ENCODE data around the gene ELOB.

ELOB gene

DNA sequence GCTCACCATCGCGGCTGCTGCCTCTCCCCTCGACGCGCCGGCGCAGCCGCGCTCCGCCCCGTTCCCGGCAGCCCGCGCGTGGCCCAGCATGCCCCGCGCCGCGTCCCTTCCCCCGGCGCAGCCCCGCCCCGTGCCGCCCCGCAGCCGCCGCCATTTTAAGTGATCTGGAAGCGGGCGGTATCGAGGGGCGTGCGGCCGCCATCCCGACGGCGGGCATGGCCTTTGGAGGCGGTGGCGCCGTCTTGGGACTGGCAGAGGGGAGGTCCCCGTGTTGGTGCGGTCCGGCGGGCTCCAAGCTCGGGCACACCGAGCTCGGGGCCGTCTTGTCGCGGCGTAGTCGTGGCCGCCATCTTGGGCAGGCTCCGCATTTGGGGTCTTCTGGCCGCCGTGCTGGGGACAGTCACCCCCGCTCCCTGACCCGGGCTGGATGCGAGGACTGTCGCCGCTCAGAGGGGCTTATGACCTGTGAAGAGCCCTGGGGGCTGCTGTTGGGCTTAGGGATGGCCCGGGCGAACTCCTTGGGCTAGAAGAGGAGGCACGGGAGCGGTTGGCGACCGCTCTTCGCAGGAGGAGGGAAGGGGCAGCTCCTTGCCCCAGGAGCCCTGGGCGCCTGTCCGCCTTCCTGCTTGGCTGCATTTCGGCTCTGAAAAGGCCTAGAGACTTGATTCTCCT is at the start of gene ELOB:
TSS of gene ELOB (minus strand) at position 50 of the 672 bp plus-strand sequence. CDS start at position 9, 41 bp downstream.
- peak; percentile 84 for DNase-seq (ENCODE audit: low read depth)

DNA sequence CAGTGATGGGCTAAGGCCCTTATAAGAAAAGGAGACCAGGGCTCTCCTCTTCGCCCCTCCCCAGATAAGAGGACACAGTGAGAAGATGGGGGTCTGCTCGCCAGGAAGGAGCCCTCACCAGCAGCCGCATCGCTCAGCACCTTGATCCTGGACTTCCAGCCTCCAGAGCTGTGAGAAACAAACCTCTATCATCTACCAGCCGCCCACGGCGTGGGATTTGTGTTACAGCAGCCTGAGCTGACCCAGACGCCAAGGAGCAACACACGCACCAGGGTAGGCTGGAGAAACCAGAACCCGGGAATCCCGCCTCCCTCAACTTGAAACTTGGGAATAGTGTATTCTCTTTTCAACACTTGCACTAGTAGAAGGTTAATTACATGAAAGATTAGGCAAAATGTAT is 48.8 kb upstream of the ELOB start:
- DNase-seq (ENCODE audit: low read depth) = no peak

DNA sequence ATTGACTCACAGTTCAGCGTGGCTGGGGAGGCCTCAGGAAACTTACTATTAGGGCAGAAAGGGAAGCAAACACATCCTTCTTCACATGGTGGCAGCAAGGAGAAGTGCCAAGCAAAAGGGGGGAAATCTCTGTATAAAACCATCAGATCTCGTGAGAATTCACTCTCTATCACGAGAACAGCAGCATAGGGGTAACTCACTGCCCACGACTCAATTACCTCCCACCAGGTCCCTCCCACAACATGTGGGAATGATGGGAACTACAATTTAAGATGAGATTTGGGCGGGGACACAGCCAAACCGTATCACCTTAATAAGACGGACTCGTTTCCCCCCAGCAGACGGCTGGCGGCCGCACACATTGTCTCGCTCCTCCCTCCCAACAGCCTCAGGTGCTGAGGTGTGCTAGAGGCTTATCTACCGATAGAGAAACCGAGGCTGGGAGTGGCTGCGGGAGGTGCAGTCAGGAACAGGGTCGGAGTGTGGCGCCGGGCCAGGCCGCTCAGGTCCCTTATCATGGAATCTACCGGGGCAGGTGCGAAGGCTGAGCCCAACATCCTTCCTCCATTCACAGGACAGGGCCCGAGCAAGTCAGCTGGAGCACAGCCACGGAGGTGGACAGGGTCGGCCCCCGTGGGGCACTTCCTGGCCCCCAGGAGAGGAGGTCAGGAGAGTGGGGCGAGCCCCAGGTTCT is 48.1 kb upstream of the ELOB start:
- no peak for DNase-seq (ENCODE audit: low read depth)

DNA sequence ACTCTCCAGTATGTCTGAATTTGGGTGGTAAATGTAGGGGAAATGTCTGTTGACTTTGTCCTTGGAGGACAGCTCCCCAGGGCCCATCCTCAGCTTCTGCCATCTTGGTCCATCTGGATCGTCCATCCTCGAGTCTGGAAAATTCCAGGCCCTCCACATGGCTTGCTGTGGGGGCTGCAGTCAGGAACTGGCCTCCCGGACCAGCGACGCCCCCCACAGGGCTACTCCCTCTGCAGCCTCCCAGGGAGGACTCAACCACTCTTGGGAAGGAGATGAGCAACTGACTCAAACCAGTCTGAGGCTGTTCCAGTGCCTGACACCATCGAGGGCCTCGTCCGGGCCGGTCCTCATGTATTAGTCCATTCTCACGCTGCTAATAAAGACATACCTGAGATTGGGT is 47.5 kb upstream of the ELOB start:
- DNase-seq (ENCODE audit: low read depth) = no peak

DNA sequence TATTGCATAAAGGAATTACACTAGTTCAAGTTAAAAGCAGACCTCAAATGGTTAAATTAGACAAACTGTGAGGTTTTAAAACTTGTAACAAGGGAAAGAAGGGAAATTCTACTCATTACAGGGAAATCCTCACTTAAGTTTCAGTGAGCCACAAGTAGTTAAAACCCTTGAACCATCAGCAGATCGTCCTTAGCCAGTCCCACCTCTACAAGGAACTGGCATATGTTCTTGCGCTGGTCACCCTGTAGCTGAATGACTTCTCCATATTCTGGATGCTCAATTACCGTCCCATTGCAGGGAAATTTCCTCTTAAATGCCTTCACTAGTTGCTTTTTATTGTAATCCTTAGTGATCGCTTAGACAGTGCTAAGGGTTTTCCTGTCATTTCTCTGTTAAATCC is 45.4 kb upstream of the ELOB start:
- DNase-seq (ENCODE audit: low read depth) = no peak

DNA sequence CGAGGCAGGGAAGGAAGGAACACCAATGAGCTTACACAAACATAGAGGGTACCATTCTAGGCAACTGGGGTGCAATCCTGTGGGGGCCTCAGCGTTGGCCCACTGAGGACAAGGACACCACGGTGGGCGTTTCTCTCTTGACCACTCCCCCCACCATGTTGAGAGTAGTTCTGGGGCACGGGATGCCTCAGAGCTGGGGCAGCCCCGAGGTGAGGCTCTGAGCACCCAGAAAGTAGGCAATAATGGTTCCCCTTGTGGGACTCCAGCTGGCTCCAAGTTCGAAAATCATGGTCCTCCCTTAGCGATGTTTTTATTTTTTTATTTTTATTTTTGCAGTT is 45.0 kb upstream of the ELOB start:
- no peak for DNase-seq (ENCODE audit: low read depth)

DNA sequence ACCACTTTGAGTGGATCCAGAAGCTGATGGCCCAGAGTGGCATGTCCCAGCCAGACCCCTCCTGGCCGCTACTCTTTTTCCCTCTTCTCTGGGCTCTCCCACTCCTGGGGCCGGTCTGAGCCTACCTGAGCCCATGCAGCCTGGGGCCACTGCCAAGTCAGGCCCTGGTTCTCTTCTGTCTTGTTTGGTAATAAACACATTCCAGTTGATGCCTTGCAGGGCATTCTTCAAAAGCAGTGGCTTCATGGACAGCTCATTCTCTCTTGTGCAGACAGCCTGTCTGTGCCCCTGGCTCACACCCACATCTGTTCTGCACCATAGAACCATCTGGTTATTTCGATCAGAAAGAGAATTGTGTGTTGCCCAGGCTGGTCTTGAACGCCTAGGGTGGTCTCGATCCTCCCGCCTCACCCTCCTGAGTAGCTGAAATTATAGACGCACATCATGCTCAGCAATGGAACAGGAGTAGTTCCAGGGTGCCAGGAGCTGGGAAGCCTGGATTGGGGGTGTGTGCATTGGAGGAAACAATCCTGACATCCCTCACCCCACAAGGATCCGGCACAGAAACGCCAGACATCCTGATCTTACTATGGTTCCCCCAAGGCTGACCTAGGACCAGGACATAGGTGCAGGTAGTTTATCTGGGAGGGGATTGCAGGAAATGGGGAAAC is 44.5 kb upstream of the ELOB start:
- DNase-seq (ENCODE audit: low read depth) = no peak

DNA sequence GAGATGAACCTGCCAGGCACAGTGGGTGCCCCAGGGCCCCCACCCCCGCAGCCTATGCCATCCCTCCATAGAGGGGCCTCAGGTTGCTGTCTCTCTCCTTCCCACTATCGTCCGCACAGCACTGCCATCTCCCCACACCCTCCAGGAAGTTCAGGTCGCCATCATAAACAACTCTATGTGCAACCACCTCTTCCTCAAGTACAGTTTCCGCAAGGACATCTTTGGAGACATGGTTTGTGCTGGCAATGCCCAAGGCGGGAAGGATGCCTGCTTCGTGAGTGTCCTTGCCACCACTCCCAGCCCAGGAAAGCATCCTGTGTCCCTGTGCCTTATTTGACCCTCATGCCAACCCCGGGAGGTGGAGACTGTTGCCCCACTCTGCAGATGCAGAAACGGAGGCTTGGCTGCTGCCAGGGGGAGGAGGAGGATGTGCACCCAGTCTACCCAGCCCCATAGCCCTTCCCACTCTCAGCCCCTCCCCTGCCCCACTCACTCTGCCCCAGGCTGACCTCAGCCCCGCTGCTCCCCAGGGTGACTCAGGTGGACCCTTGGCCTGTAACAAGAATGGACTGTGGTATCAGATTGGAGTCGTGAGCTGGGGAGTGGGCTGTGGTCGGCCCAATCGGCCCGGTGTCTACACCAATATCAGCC is 43.9 kb upstream of the ELOB start:
- DNase-seq (ENCODE audit: low read depth) = no peak

DNA sequence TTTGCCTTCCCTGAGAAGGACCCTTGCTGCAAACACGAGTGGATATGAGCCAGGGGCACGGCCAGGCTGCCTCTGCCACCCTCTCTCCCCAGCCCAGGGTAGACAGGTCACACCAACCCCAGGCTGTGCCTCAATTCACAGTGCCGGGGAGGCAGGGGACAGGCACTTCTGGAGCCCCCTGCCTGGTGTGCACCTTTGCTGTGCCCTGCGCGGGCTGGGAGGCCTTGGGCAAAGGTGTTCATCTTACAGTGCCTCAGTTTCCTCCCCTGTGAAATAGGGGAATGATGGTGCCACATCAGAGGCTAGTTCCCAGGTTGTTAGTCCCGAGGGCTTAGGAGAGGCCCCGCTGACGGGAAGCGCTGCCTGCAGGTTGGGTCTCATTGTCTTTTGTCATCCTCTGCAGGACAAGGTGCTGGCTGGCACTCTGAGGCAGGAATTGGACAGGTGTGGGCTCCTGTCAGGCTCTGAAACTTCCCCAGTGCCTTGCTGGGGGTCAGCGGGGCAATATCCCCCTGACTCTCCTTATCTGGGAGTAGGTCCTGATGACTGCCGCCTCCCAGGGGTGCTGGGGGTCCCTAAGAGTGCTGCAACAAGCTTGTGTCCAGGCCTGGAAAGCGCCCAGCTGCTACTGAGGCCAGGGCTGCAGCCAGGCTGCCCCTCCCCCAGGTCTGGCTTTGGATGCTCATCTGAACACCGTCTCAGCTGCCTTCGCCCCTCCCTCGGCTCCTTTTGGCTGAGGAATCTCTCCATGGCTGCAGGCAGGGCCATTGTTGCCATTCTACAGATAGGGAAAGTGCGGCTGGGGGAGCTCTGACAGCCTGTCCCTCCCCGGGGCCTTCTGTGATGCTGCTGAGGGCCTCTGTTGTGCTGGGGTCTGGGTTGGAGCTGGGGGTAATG is 43.1 kb upstream of the ELOB start:
- DNase-seq (ENCODE audit: low read depth) = no peak

DNA sequence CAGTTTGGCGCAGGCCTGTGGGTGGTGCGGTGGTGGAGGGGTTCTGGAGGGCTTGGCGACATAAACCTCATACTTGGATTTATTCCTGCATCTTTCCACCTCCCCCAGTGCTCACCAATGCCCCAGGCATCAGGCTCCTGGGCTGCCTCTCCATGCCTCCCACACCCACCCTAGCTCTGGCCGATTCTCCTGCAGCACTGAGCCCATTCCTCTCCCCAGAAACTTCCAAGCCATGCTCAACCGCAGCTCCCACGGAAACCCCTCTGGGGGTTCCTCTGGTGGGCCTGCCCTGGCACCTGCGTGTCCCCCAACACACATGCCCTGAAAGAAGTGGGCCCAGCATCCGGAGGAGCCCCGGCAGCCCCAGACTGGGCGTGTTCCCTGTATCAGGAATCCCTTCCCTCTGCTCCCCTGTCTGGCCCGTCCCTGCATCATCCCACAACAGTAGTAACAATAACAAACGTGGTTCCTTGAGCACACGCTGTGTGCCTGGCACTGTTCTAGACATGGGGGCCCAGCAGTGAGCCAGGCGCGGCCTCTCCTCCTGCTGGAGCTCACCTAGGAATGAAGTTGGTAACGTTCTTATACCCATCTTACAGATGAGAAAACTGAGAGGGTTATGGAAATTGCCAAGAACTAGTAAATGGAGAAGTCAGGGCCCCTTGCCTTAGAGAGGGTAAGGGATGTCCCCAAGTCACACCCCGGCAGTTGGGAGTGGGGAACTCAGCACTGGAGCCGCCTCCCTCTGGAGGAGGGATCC is 42.3 kb upstream of the ELOB start:
- DNase-seq (ENCODE audit: low read depth) = no peak

DNA sequence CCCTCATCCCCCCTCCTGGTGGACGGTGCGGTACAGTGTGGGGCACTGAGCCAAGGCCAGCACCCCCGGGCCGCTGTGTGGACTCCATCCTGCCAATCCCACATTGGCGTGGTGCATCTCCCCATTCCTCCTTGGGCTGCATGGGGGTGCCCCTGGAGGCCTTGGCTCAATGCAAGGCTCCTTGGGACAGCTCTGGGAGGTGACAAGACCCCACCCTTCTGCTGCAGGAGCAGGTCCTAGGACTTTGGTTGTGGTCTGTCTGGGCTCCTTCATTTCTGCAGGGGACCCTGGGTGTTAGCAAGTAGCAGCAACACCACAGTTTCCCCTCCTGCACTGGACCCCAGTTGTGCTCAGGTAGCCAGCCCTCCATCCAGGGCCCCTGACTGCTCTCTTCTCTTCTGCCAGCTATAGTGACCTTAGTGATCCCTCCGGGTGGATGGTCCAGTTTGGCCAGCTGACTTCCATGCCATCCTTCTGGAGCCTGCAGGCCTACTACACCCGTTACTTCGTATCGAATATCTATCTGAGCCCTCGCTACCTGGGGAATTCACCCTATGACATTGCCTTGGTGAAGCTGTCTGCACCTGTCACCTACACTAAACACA is 41.3 kb upstream of the ELOB start:
- no peak for DNase-seq (ENCODE audit: low read depth)

DNA sequence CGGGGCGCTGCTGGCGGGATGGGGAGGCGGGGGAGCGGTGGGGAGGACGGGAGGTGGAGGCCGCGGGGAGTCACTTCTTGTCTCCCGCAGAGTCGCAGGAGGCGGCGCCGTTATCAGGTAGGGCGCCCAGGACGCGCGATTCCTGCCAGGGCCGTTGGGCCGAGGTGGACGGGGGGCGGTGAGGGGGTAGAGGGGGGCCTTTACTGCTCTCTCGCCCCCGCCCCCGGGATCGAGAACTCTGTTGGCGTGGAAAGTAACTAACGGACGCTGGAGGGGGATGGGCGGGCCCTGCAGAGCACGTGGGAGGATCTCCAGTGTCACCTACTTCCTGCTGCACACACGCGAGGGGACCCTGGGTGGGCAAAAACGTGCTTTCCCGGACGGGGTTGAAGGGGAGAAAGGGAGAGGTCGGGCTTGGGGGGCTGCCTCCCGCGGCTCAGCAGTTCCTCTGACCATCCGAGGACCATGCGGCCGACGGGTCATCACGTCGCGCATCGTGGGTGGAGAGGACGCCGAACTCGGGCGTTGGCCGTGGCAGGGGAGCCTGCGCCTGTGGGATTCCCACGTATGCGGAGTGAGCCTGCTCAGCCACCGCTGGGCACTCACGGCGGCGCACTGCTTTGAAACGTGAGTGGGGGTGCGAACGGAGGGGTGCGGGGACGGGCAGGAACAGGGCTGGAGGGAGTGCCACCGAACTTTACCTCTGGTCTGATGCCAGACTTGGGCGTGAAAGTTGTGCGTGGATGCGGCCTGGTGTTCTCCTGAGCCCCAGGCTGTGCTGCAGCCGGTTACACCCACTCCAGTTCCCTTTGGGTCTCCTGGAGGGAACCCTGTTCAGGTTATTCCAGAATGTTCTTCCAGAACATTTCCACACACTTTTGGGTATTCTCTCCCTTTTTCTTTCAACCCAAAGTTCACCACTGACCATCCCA is 40.5 kb upstream of the ELOB start:
- no peak for DNase-seq (ENCODE audit: low read depth)

DNA sequence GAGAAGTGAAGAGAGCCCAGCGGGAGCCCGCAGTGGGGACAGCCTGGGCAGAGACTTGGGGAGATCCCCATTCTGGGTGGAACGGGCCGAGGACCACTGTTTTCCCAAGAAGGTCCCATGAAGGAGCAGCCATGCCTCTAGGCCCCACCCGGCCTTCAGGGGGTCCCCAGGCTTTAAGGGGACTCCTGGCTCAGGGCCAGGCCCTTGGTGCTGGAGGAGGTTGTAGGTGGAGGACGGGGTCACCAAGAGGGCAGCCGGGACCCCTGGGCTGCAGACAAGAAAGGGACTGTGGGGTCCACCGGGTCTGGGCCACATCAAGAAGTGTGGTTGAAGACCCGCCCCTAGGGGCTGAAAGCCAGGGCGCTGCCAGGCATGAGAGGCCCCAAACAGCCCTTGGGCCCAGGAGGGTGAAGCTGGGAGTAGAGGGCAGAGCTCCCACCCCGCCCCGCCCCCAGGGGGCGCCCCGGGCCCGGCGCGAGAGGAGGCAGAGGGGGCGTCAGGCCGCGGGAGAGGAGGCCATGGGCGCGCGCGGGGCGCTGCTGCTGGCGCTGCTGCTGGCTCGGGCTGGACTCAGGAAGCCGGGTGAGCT is 39.8 kb upstream of the ELOB start, which contains the start of gene PRSS21:
TSS of gene PRSS21 (plus strand) at position 487 of the 589 bp plus-strand sequence. CDS start at position 519, 32 bp downstream.
- peak; percentile 20 for DNase-seq (ENCODE audit: low read depth)

DNA sequence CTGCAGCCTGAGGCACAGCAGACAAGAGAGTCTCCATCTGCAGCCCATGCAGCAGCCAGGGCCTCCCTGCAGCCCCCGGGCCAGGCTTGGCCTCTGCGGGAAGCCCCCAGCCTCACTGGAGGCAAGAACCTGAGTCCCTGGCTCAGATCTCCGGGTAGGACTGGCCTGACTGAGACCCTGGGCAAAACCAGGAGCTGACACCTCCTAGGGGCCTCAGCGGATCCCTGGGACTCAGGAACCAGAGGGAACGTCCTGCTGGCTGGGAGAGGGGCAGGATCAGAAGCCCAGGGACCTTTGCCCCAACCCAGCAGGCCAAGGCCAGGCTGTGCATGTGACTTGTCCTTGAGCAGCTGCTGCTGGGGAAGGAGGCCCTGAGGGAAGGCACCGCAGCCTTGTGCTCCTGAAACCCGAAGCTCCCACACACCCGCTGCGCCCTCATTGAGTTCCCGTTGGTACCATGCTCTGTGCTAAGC is 38.3 kb upstream of the ELOB start:
- DNase-seq (ENCODE audit: low read depth) = no peak

DNA sequence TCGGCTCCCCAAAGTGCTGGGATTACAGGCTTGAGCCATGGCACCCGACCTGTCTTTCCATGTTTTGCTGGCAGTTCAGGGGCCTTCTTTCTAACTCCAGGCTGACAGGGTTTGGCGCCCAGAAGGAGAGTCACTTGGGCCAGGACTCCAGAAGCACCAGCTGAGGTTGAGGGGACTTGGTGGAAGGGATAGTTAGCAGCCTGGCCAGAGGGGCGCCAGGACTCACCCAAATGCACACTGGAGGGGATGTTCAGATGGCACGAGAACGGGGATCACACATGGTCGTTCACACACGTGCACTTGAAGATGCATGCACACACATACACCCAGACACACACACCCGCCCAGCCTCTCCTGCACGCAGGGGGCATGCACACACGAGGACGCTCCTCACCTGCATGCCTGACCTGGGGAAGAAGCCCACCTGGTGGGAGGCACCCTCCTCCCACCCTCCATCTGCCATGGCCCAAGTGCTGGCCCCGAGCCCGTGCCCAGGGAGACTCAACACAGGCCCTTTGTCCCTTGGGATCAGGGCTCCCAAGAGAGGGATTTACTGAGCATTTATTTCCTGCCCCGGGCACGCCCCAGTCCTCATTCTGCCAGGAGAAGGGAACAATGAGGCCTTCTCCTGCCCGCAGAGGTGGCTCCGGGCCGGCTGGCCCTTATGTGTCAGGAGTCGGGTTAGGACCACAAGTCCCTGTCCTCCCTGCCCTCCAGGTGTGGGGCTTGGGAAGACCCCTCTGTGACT is 37.6 kb upstream of the ELOB start:
- DNase-seq (ENCODE audit: low read depth) = no peak

DNA sequence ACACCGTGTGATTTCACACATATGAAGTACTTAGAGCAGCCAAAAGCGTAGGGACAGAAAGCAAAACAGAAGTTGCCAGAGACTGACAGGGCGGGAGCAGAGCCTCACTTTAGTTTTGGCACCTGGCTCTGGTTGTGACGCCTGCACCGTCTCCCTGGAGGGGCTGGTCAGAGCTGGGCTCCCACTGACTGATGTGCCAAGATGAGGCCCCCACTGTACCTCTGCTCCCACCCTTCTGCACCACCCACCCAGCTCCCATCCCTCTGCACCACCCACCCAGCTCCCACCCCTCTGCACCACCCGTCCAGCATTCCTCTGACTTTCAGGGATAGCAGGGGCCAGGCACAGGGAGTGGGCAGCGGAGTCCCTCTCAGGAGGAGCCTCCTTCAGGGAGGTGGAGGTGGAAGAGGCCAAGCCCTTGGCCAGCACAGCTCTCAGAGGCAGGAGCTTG is 36.7 kb upstream of the ELOB start:
- DNase-seq (ENCODE audit: low read depth) = no peak

DNA sequence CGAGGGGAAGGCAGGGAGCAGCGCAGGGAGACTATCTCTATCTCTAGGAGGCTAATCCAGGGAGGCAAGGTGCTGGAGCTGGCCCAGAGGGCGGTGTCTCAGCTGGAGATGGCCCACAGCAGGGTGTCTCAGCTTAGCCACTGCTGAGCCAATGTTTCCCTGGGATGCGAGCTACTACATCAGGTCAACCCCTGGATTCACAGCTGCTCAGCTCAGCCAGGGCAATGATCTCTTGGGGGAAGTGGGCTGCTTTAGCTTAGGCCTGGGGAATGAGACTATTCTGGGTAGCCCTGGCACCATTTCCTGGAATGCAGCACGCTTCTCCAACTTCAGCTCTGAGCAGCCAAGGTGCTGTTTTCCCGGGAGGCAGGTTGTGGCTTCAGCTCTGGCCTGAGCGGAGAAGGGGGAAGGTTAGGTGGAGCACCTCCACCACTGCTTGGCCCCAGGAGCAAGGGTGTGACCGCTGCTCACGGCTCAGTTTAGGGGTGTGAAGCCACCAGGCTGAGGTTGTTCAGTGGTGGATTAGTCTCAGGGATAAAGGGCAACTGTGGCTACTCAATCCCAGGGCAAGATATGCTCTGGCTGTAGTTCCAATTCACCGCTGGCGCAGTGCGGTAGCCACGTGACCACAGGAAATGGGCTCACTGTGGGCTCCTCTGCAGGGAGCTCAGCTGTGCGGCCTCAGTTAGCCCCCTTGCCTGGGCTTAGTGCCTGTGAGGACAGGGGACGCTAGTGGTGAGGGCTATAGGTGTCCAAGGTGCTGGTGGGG is 34.8 kb upstream of the ELOB start:
- DNase-seq (ENCODE audit: low read depth) = no peak
